HG02571 (cell line): ENCODE measurements around the gene CCDC171.

ENCODE experiments used
- ATAC-seq: cut with Tn5 transposase; IDR thresholded peaks from one replicate; pipeline ENCODE4 v1.9.1; 2021; ENCODE audit warnings: mild to moderate bottlenecking, moderate library complexity; ENCODE audit not compliant: unreplicated experiment

Gene CCDC171

GRCh38 chr9:15856591-15856990, 303.7 kb downstream of the CCDC171 start:
- ATAC-seq, result no peak

- ATAC-seq, result peak; percentile 79
Observed at GRCh38 chr9:15867334-15867733, 314.5 kb downstream of the CCDC171 start.

GRCh38 chr9:15867988-15868387, 315.1 kb downstream of the CCDC171 start:
- ATAC-seq, result no peak

GRCh38 chr9:15873573-15874177, 320.8 kb downstream of the CCDC171 start:
- ATAC-seq, result no peak

GRCh38 chr9:15882328-15882727, 329.5 kb downstream of the CCDC171 start:
- ATAC-seq, result no peak

- ATAC-seq, result no peak
Observed at GRCh38 chr9:15882883-15883282, 330.0 kb downstream of the CCDC171 start.

GRCh38 chr9:15885464-15885863, 332.6 kb downstream of the CCDC171 start:
- no peak for ATAC-seq

GRCh38 chr9:15889555-15889954, 336.7 kb downstream of the CCDC171 start:
- no peak for ATAC-seq

- no peak for ATAC-seq
Observed at GRCh38 chr9:15901572-15901971, 348.7 kb downstream of the CCDC171 start.

- ATAC-seq, result no peak
Observed at GRCh38 chr9:15909297-15909696, 356.5 kb downstream of the CCDC171 start.

- no peak for ATAC-seq
Observed at GRCh38 chr9:15915711-15916110, 362.9 kb downstream of the CCDC171 start.

GRCh38 chr9:15927161-15927560, 374.3 kb downstream of the CCDC171 start:
- ATAC-seq, result no peak

- no peak for ATAC-seq
Observed at GRCh38 chr9:15935661-15936305, 382.9 kb downstream of the CCDC171 start.

- ATAC-seq, result no peak
Observed at GRCh38 chr9:15936306-15936921, 383.6 kb downstream of the CCDC171 start.

- ATAC-seq, result no peak
Observed at GRCh38 chr9:15942831-15943424, 390.1 kb downstream of the CCDC171 start.

- ATAC-seq, result no peak
Observed at GRCh38 chr9:15944341-15944740, 391.5 kb downstream of the CCDC171 start.

- ATAC-seq, result no peak
Observed at GRCh38 chr9:15959663-15960062, 406.8 kb downstream of the CCDC171 start.

- no peak for ATAC-seq
Observed at GRCh38 chr9:15961217-15961616, 408.4 kb downstream of the CCDC171 start.

GRCh38 chr9:15965246-15965745, 412.5 kb downstream of the CCDC171 start:
- ATAC-seq, result no peak

GRCh38 chr9:15966471-15966870, 413.6 kb downstream of the CCDC171 start:
- ATAC-seq, result no peak

GRCh38 chr9:15967068-15967467, 414.2 kb downstream of the CCDC171 start:
- no peak for ATAC-seq

GRCh38 chr9:15972760-15973159, 419.9 kb downstream of the CCDC171 start:
- ATAC-seq, result no peak
